Thymus (tissue), 11 donors: Measurements from ENCODE around the gene PNKD. TPM values are rescaled to one million over a fixed set of nuclear protein-coding genes. Genes with fewer than 3 reads are reported as not detected.
A peak's percentile ranks its signal among the peaks of the same experiment; 100 is the strongest.
"Not testable (repeated sequence)": the region's sequence is repeated elsewhere in the genome, so short reads cannot be mapped to it uniquely, and the experiment has no call there.

ENCODE experiments used
- DNase-seq, 9 donors: peaks; one replicate each; pipeline ENCODE4 v3.0.0-alpha.2; 2013; ENCODE audit warnings: low spot score in 9 of 9, low read depth in 6 of 9, missing footprints in 1 of 9
- H3K27ac ChIP-seq, 2 donors: one replicate each; pipeline ENCODE4 v1.5.1; 2013; ENCODE audit warnings: control low read depth in 1 of 2, low read depth in 1 of 2, low read length in 1 of 2, mild to moderate bottlenecking in 1 of 2, moderate library complexity in 1 of 2
- H3K27me3 ChIP-seq, 2 donors: one replicate each; pipeline ENCODE4 v1.5.1; 2013; ENCODE audit warnings: low read length in 1 of 2; ENCODE audit not compliant: control insufficient read depth in 2 of 2, insufficient read depth in 1 of 2
- H3K36me3 ChIP-seq, 2 donors: one replicate each; pipeline ENCODE4 v1.5.1; 2013; ENCODE audit warnings: low read length in 1 of 2, mild to moderate bottlenecking in 1 of 2, moderate library complexity in 1 of 2; ENCODE audit not compliant: control insufficient read depth in 2 of 2, insufficient read depth in 2 of 2
- H3K4me1 ChIP-seq, 2 donors: one replicate each; pipeline ENCODE4 v1.5.1; 2013; ENCODE audit warnings: low read length in 2 of 2; ENCODE audit not compliant: control insufficient read depth in 2 of 2, insufficient read depth in 2 of 2
- H3K4me3 ChIP-seq, 2 donors: one replicate each; pipeline ENCODE4 v1.5.1; 2013; ENCODE audit warnings: low read length in 2 of 2, control low read depth in 1 of 2, mild to moderate bottlenecking in 1 of 2
- H3K9me3 ChIP-seq, 2 donors: one replicate each; pipeline ENCODE4 v1.5.1; 2013; ENCODE audit warnings: low read length in 1 of 2, mild to moderate bottlenecking in 1 of 2; ENCODE audit not compliant: control insufficient read depth in 2 of 2, insufficient read depth in 1 of 2
- WGBS: extraction: QIAGEN DNeasy Blood & Tissue Kit; methylation state at CpG from one replicate; pipeline ENCODE4 v1.1.7; 2013; 5-methylcytosine and 5-hydroxymethylcytosine counted together
- polyA plus RNA-seq: library from polyadenylated mRNA; stranded (reverse); fragments of 200-250 nt; gene quantifications from one replicate; pipeline ENCODE4 v1.2.3, GENCODE V29; 2013
- total RNA-seq: library from RNA; stranded (reverse); fragments of 120-200 nt; gene quantifications from one replicate; pipeline ENCODE4 v1.2.4, GENCODE V29; 2013
- donor health status: healthy.

The PNKD gene
- total and polyA plus RNA-seq, 2 donors = 61.9 to 76.1 TPM

GRCh38 chr2:218301176-218301819 is 31.0 kb downstream of the PNKD start:
- Histone ChIP-seq H3K27ac (no peak overlapping the region), H3K9me3 (no peaks in the 10 kb centered on the region), H3K4me1 (peaks cover 0 to 4% of the 10 kb centered on the region in 2 donors), H3K36me3 (no peaks in the 10 kb centered on the region), H3K4me3 (no peak overlapping the region), H3K27me3 (no peaks in the 10 kb centered on the region)
- peak; percentile 72 to 96 (median 93) for DNase-seq
- WGBS = 19% methylated on average over 9 of the region's 9 CpGs

- WGBS = 96% methylated on average over 5 of the region's 5 CpGs
- Histone ChIP-seq H3K27me3 (no peaks in the 10 kb centered on the region), H3K27ac (no peak overlapping the region), H3K9me3 (no peaks in the 10 kb centered on the region), H3K4me1 (peaks cover 0 to 4% of the 10 kb centered on the region in 2 donors), H3K36me3 (no peaks in the 10 kb centered on the region), H3K4me3 (no peak overlapping the region)
- DNase-seq = no peak
These were observed 35.1 kb downstream of the PNKD start for GRCh38 chr2:218305383-218305782.

GRCh38 chr2:218306184-218306920 is 36.0 kb downstream of the PNKD start:
- Histone ChIP-seq H3K4me1 (no peaks in the 10 kb centered on the region), H3K4me3 (no peak overlapping the region), H3K27ac (no peak overlapping the region), H3K9me3 (no peaks in the 10 kb centered on the region), H3K27me3 (no peaks in the 10 kb centered on the region), H3K36me3 (no peaks in the 10 kb centered on the region)
- 97% methylated on average over 9 of the region's 9 CpGs for WGBS
- no peak for DNase-seq

- DNase-seq = no peak
- Histone ChIP-seq H3K9me3 (no peaks in the 10 kb centered on the region), H3K36me3 (no peaks in the 10 kb centered on the region), H3K4me1 (no peaks in the 10 kb centered on the region), H3K4me3 (no peak overlapping the region), H3K27ac (no peak overlapping the region), H3K27me3 (no peaks in the 10 kb centered on the region)
- 99% methylated on average over 6 of the region's 6 CpGs for WGBS
These were observed 37.2 kb downstream of the PNKD start for GRCh38 chr2:218307415-218308090.

GRCh38 chr2:218310853-218311540 is 40.7 kb downstream of the PNKD start:
- Histone ChIP-seq H3K4me3 (no peak overlapping the region), H3K27ac (no peak overlapping the region), H3K36me3 (no peaks in the 10 kb centered on the region), H3K9me3 (no peaks in the 10 kb centered on the region), H3K4me1 (peaks cover 4% of the 10 kb centered on the region in 2 donors), H3K27me3 (no peaks in the 10 kb centered on the region)
- no peak for DNase-seq
- WGBS = 98% methylated on average over 11 of the region's 11 CpGs

GRCh38 chr2:218311541-218312266 is 41.4 kb downstream of the PNKD start:
- not testable (repeated sequence) for H3K36me3 ChIP-seq, H3K9me3 ChIP-seq, H3K4me3 ChIP-seq, H3K27me3 ChIP-seq, DNase-seq, H3K27ac ChIP-seq
- WGBS = 96% methylated on average over 11 of the region's 11 CpGs
- peaks cover 8 to 10% of the 10 kb centered on the region in 2 donors for H3K4me1 ChIP-seq

- Histone ChIP-seq H3K27ac (no peak overlapping the region), H3K36me3 (no peaks in the 10 kb centered on the region), H3K27me3 (no peaks in the 10 kb centered on the region), H3K4me1 (peaks cover 13 to 16% of the 10 kb centered on the region in 2 donors), H3K4me3 (no peak overlapping the region), H3K9me3 (no peaks in the 10 kb centered on the region)
- 93% methylated on average over 2 of the region's 2 CpGs for WGBS
- no peak for DNase-seq
These were observed 42.0 kb downstream of the PNKD start for GRCh38 chr2:218312267-218312756.

- Histone ChIP-seq H3K27ac (no peak overlapping the region), H3K27me3 (no peaks in the 10 kb centered on the region), H3K36me3 (no peaks in the 10 kb centered on the region), H3K9me3 (no peaks in the 10 kb centered on the region), H3K4me3 (no peak overlapping the region), H3K4me1 (peaks cover 19 to 27% of the 10 kb centered on the region in 2 donors)
- DNase-seq = no peak
- WGBS = 94% methylated on average over 1 of the region's 1 CpG
These were observed 43.0 kb downstream of the PNKD start for GRCh38 chr2:218313356-218313755.
